ENCODE measurements around the gene PTDSS2. TPM values are rescaled to one million over a fixed set of nuclear protein-coding genes. Genes with fewer than 3 reads are reported as not detected.

PTDSS2 gene
- total RNA-seq, 4 donors from 2014 or later: 22.3 to 31.0 (median 25.3) TPM

GRCh38 chr11:473962-474785 lies 24.1 kb downstream of the PTDSS2 start:
- no peaks in the 10 kb centered on the region for H3K27me3 ChIP-seq
- no peaks in the 10 kb centered on the region for H3K9me3 ChIP-seq

GRCh38 chr11:474914-475506 lies 24.9 kb downstream of the PTDSS2 start:
- Histone ChIP-seq H3K27me3 (no peaks in the 10 kb centered on the region), H3K4me1 (peaks cover 6% of the 10 kb centered on the region), H3K9me3 (no peaks in the 10 kb centered on the region), H3K4me3 (no peak overlapping the region), H3K27ac (no peak overlapping the region), H3K36me3 (no peaks in the 10 kb centered on the region)
- no peak for DNase-seq (ENCODE audit: low spot score in 2 of 2)
- TF ChIP-seq POLR2A (IDR thresholded peaks at IDR 0.05) (no peak), EP300 (IDR thresholded peaks at IDR 0.05) (no peak), CTCF (IDR thresholded peaks at IDR 0.05) (no peak), POLR2AphosphoS5 (IDR thresholded peaks at IDR 0.05) (no peak)
- WGBS: 97% methylated on average over 48 of the region's 48 CpGs

More at GRCh38 chr11:473962-474785, 24.1 kb downstream of the PTDSS2 start:
- Histone ChIP-seq H3K36me3 (no peaks in the 10 kb centered on the region), H3K4me1 (peaks cover 14% of the 10 kb centered on the region), H3K27ac (no peak overlapping the region), H3K4me3 (no peak overlapping the region)
- no peak for DNase-seq (ENCODE audit: low spot score in 2 of 2)
- no peak for TF ChIP-seq POLR2A (IDR thresholded peaks at IDR 0.05)
- TF ChIP-seq EP300 (IDR thresholded peaks at IDR 0.05): no peak
- no peak for TF ChIP-seq POLR2AphosphoS5 (IDR thresholded peaks at IDR 0.05)
- TF ChIP-seq CTCF (IDR thresholded peaks at IDR 0.05): no peak
- 90% methylated on average over 19 of the region's 22 CpGs for WGBS

- no peak for DNase-seq (ENCODE audit: low spot score in 2 of 2)
- TF ChIP-seq CTCF (IDR thresholded peaks at IDR 0.05) (no peak), EP300 (IDR thresholded peaks at IDR 0.05) (no peak), POLR2AphosphoS5 (IDR thresholded peaks at IDR 0.05) (no peak), POLR2A (IDR thresholded peaks at IDR 0.05) (no peak)
- Histone ChIP-seq H3K27ac (no peak overlapping the region), H3K4me1 (no peaks in the 10 kb centered on the region), H3K27me3 (no peaks in the 10 kb centered on the region), H3K4me3 (no peak overlapping the region), H3K9me3 (no peaks in the 10 kb centered on the region), H3K36me3 (no peaks in the 10 kb centered on the region)
- WGBS: 91% methylated on average over 6 of the region's 9 CpGs
Observed at GRCh38 chr11:475941-476340, 25.9 kb downstream of the PTDSS2 start.

- no peaks in the 10 kb centered on the region for H3K36me3 ChIP-seq
- H3K4me3 ChIP-seq: no peak overlapping the region
- H3K9me3 ChIP-seq: no peaks in the 10 kb centered on the region
- no peaks in the 10 kb centered on the region for H3K4me1 ChIP-seq
- H3K27ac ChIP-seq: no peak overlapping the region
- no peak for DNase-seq (ENCODE audit: low spot score in 2 of 2)
- 95% methylated on average over 9 of the region's 15 CpGs for WGBS
- no peaks in the 10 kb centered on the region for H3K27me3 ChIP-seq
- TF ChIP-seq POLR2AphosphoS5 (IDR thresholded peaks at IDR 0.05) (no peak), EP300 (IDR thresholded peaks at IDR 0.05) (no peak), POLR2A (IDR thresholded peaks at IDR 0.05) (no peak), CTCF (IDR thresholded peaks at IDR 0.05) (no peak)
Observed at GRCh38 chr11:476416-476815, 26.3 kb downstream of the PTDSS2 start.

- H3K27ac ChIP-seq: no peak overlapping the region
- DNase-seq (ENCODE audit: low spot score in 2 of 2): no peak
- no peak for TF ChIP-seq POLR2A (IDR thresholded peaks at IDR 0.05)
- TF ChIP-seq EP300 (IDR thresholded peaks at IDR 0.05): no peak
- no peak for TF ChIP-seq CTCF (IDR thresholded peaks at IDR 0.05)
- no peak for TF ChIP-seq POLR2AphosphoS5 (IDR thresholded peaks at IDR 0.05)
- WGBS: 75% methylated on average over 16 of the region's 16 CpGs
- H3K4me1 ChIP-seq: no peaks in the 10 kb centered on the region
- H3K27me3 ChIP-seq: no peaks in the 10 kb centered on the region
- H3K36me3 ChIP-seq: no peaks in the 10 kb centered on the region
- H3K9me3 ChIP-seq: no peaks in the 10 kb centered on the region
- no peak overlapping the region for H3K4me3 ChIP-seq
Observed at GRCh38 chr11:477052-477715, 27.1 kb downstream of the PTDSS2 start.

Data from suprapubic skin (tissue), 4 donors.